ENCODE results near the gene C6orf141.

The C6orf141 gene

GRCh38 chr6:49550492-49551077 is at the start of gene C6orf141:
TSS of gene C6orf141 (plus strand) at chr6:49550668. CDS start at chr6:49550793, 125 bp downstream.
- DNase-seq, result peak; percentile 14 to 18

GRCh38 chr6:49504666-49505065 is 45.8 kb upstream of the C6orf141 start:
- DNase-seq, result no peak

- no peak for DNase-seq
Measured at GRCh38 chr6:49506569-49507111, 43.8 kb upstream of the C6orf141 start.

GRCh38 chr6:49509342-49509741 is 41.1 kb upstream of the C6orf141 start:
- no peak for DNase-seq

GRCh38 chr6:49513153-49513989 is 37.1 kb upstream of the C6orf141 start:
- no peak for DNase-seq

GRCh38 chr6:49514571-49515484 is 35.6 kb upstream of the C6orf141 start:
- DNase-seq, result no peak

- DNase-seq, result no peak
Measured at GRCh38 chr6:49515485-49516146, 34.9 kb upstream of the C6orf141 start.

GRCh38 chr6:49516147-49516505 is 34.3 kb upstream of the C6orf141 start:
- no peak for DNase-seq

- no peak for DNase-seq
Measured at GRCh38 chr6:49517919-49518318, 32.5 kb upstream of the C6orf141 start.

- DNase-seq, result no peak
Measured at GRCh38 chr6:49519660-49520059, 30.8 kb upstream of the C6orf141 start.

GRCh38 chr6:49522710-49523593 is 27.5 kb upstream of the C6orf141 start:
- no peak for DNase-seq

- DNase-seq, result no peak
Measured at GRCh38 chr6:49523901-49524300, 26.6 kb upstream of the C6orf141 start.

- no peak for DNase-seq
Measured at GRCh38 chr6:49524541-49524940, 25.9 kb upstream of the C6orf141 start.

- DNase-seq, result no peak
Measured at GRCh38 chr6:49526598-49526997, 23.9 kb upstream of the C6orf141 start.

- DNase-seq, result no peak
Measured at GRCh38 chr6:49527320-49527719, 23.1 kb upstream of the C6orf141 start.

- DNase-seq, result no peak
Measured at GRCh38 chr6:49528571-49528970, 21.9 kb upstream of the C6orf141 start.

GRCh38 chr6:49530141-49530776 is 20.2 kb upstream of the C6orf141 start:
- DNase-seq, result no peak

GRCh38 chr6:49531774-49532569 is 18.5 kb upstream of the C6orf141 start:
- no peak for DNase-seq

- no peak for DNase-seq
Measured at GRCh38 chr6:49535795-49536194, 14.7 kb upstream of the C6orf141 start.

GRCh38 chr6:49539102-49539501 is 11.4 kb upstream of the C6orf141 start:
- no peak for DNase-seq

Measured in stimulated activated CD4-positive, alpha-beta T cell treated with anti-CD3 and anti-CD28 coated beads, Interleukin-4, amount 100 ng/mL, for 4 hours (primary cell).